ENCODE results near the gene WNT3A.

Gene WNT3A

GRCh38 chr1:228107636-228108035 is 100.8 kb downstream of the WNT3A start:
- H3K27me3 ChIP-seq (ENCODE audit: insufficient read depth, poor library complexity, severe bottlenecking), result no peaks in the 10 kb centered on the region
- TF ChIP-seq SPI1 (IDR thresholded peaks at IDR 0.05; ENCODE audit: borderline replicate concordance, low read depth) (no peak), REST (IDR thresholded peaks at IDR 0.05; ENCODE audit: insufficient replicate concordance, low read depth) (no peak), GABPA (IDR thresholded peaks at IDR 0.05; ENCODE audit: low read depth) (no peak), POLR2AphosphoS5 (IDR thresholded peaks at IDR 0.05; ENCODE audit: low read depth) (no peak)
- TF ChIP-seq, protein P1, sequence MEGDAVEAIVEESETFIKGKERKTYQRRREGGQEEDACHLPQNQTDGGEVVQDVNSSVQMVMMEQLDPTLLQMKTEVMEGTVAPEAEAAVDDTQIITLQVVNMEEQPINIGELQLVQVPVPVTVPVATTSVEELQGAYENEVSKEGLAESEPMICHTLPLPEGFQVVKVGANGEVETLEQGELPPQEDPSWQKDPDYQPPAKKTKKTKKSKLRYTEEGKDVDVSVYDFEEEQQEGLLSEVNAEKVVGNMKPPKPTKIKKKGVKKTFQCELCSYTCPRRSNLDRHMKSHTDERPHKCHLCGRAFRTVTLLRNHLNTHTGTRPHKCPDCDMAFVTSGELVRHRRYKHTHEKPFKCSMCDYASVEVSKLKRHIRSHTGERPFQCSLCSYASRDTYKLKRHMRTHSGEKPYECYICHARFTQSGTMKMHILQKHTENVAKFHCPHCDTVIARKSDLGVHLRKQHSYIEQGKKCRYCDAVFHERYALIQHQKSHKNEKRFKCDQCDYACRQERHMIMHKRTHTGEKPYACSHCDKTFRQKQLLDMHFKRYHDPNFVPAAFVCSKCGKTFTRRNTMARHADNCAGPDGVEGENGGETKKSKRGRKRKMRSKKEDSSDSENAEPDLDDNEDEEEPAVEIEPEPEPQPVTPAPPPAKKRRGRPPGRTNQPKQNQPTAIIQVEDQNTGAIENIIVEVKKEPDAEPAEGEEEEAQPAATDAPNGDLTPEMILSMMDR (IDR thresholded peaks at IDR 0.05; ENCODE audit: insufficient read depth, low read length), result no peak

DNA sequence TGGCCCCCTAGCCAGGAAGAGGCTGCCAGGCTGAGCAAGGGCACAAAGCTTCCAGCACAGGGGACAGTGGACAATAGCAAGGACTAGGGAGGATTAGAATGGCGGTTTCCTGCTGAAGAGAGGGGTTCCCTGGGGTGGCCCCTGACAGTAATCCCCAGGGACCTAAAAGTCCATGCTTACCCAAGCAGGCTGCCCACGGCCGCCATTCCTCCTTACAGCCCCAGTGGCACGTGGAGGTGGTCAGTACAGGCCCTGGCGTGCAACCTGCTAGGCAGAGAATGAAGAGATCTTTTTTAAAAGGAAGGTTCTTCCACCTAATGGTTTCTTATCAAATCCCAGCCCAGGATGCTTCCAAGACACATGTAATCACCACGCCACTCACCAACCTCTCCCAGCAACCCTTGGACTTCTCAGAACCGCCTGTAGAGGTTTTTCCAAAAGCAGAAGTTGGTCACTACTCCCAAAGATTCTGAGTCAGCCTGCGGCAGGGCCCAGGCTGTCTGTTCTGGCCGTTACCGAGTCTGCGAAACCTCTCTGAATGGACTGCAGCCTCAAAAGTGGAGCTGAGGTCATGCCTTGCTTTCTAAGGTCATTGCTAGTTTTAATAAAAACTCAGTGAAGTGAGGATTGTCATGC is 101.4 kb downstream of the WNT3A start:
- no peak for DNase-seq (ENCODE audit: low read depth in 1 of 2, low spot score in 1 of 2)
- Histone ChIP-seq H3K4me3 (replicated peaks; ENCODE audit: insufficient read depth, low read length) (peak overlapping the region; percentile 89), H3K27me3 (ENCODE audit: insufficient read depth, poor library complexity, severe bottlenecking) (no peaks in the 10 kb centered on the region), H3K27ac (replicated peaks) (peak overlapping the region; percentile 80)
- no peak for TF ChIP-seq GABPA (IDR thresholded peaks at IDR 0.05; ENCODE audit: low read depth)
- TF ChIP-seq SPI1 (IDR thresholded peaks at IDR 0.05; ENCODE audit: borderline replicate concordance, low read depth), result no peak
- TF ChIP-seq, protein P1 (IDR thresholded peaks at IDR 0.05; ENCODE audit: insufficient read depth, low read length), result no peak
- TF ChIP-seq REST (IDR thresholded peaks at IDR 0.05; ENCODE audit: insufficient replicate concordance, low read depth), result no peak
- no peak; the same call in 1 of the 2 replicates for TF ChIP-seq POLR2AphosphoS5 (IDR thresholded peaks at IDR 0.05; ENCODE audit: low read depth)

More at GRCh38 chr1:228107636-228108035, 100.8 kb downstream of the WNT3A start:
- DNase-seq (ENCODE audit: low read depth in 1 of 2, low spot score in 1 of 2), result no peak
- Histone ChIP-seq H3K27ac (replicated peaks) (no peak overlapping the region), H3K4me3 (replicated peaks; ENCODE audit: insufficient read depth, low read length) (no peak overlapping the region)

DNA sequence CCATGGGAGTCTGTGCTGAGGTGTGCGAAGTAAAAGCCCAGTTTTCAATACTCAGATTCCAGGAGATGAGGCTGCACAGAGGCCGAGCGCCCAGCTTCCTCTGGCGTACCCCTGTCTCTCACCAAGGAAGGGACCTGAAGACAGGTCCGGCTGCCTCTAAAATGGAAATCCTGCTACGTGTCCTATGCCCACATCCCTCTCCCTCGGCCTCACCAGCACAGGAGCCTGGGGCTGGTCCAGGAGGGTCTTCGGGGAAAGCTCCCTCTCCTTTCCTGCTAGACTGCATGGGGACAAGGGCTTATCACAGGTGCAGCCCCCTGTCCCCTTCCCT is 101.9 kb downstream of the WNT3A start:
- DNase-seq (ENCODE audit: low read depth in 1 of 2, low spot score in 1 of 2), result no peak
- Histone ChIP-seq H3K4me3 (replicated peaks; ENCODE audit: insufficient read depth, low read length) (peak overlapping the region; percentile 89), H3K27ac (replicated peaks) (peak overlapping the region; percentile 80), H3K27me3 (ENCODE audit: insufficient read depth, poor library complexity, severe bottlenecking) (no peaks in the 10 kb centered on the region)
- TF ChIP-seq, protein P1 (IDR thresholded peaks at IDR 0.05; ENCODE audit: insufficient read depth, low read length), result no peak
- no peak for TF ChIP-seq POLR2AphosphoS5 (IDR thresholded peaks at IDR 0.05; ENCODE audit: low read depth)
- no peak for TF ChIP-seq REST (IDR thresholded peaks at IDR 0.05; ENCODE audit: insufficient replicate concordance, low read depth)
- TF ChIP-seq GABPA (IDR thresholded peaks at IDR 0.05; ENCODE audit: low read depth), result no peak
- TF ChIP-seq SPI1 (IDR thresholded peaks at IDR 0.05; ENCODE audit: borderline replicate concordance, low read depth), result no peak

Data from HL-60 (cell line).